D721Med (cell line): ENCODE data around the gene SPACA6.

Experiments used
- DNase-seq: peaks from one replicate; pipeline ENCODE4 v3.0.0; 2011; ENCODE audit warnings: low spot score; ENCODE audit not compliant: insufficient read length
- FAIRE-seq: peaks from 2 replicates; lab custom pipeline; 2011; peaks lifted over from hg19 to GRCh38; lab: Jason Lieb, UNC
- TF ChIP-seq, protein P1 (sequence below): IDR thresholded peaks from 2 replicates; pipeline ENCODE4 v1.5.1; 2012; ENCODE audit warnings: mild to moderate bottlenecking, control low read depth; ENCODE audit not compliant: insufficient read depth; ENCODE audit errors: missing control alignments

SPACA6 gene

DNA sequence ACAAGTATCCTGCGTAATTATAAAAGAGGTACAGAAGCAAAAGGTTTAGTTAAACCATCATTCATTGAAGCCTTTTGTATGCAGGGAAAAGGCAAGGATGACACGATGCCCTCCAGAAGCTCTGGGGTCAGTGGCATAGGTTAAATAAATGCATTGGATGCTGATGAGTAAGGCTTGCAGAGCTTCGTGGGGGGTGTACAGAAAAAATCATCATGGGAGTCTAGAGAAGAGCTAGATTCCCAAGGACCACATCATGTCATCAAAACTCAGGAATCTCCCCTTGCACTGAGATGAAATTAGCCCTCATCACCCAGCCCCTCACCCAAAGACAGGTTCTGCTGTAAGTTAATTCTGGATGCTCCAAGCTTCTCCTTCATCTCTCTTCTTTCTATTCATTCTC lies 50.3 kb downstream of the SPACA6 start:
- FAIRE-seq (no peak), DNase-seq (no peak)
- TF ChIP-seq, protein P1, sequence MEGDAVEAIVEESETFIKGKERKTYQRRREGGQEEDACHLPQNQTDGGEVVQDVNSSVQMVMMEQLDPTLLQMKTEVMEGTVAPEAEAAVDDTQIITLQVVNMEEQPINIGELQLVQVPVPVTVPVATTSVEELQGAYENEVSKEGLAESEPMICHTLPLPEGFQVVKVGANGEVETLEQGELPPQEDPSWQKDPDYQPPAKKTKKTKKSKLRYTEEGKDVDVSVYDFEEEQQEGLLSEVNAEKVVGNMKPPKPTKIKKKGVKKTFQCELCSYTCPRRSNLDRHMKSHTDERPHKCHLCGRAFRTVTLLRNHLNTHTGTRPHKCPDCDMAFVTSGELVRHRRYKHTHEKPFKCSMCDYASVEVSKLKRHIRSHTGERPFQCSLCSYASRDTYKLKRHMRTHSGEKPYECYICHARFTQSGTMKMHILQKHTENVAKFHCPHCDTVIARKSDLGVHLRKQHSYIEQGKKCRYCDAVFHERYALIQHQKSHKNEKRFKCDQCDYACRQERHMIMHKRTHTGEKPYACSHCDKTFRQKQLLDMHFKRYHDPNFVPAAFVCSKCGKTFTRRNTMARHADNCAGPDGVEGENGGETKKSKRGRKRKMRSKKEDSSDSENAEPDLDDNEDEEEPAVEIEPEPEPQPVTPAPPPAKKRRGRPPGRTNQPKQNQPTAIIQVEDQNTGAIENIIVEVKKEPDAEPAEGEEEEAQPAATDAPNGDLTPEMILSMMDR, result no peak

DNA sequence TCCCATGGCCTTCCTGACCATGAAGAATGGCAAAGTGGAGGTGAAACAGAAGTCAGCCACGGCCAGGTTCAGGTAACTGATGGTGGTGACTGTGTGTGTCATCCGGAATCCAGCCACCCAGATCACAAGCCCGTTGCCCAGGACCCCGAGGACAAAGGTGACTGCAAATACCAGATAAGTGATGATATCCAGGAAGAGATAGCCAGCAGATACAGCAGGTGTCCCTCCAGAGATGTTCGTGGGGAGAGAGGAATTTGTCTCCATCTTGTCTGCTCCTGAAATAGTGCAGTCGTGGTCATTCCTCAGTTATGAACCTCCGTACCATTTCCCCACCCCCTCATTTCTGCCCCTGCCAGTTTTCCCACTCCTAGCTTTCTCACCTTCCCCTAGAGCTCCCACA lies 53.6 kb downstream of the SPACA6 start:
- FAIRE-seq, result no peak
- DNase-seq, result no peak
- TF ChIP-seq, protein P1, result no peak

DNA sequence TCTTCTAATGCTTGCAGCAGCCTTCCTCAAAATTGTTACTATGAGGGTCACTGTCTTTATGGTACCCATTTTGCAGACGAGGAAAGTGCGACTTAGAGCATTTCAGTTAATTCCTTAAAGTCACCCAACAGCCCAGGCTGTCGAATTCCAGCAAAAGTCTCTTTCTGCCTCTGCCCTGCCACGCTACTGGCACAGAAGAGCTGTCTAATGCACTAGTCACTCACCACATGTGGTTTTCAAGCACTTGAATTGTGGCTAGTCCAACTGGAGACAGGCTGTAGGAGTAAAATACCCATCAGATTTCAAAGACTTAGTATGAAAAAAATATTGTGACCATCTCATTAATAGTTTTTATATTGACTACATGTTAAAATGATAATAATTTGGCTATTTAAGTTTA lies 56.8 kb downstream of the SPACA6 start:
- FAIRE-seq (no peak), DNase-seq (no peak)
- TF ChIP-seq, protein P1, result no peak

DNA sequence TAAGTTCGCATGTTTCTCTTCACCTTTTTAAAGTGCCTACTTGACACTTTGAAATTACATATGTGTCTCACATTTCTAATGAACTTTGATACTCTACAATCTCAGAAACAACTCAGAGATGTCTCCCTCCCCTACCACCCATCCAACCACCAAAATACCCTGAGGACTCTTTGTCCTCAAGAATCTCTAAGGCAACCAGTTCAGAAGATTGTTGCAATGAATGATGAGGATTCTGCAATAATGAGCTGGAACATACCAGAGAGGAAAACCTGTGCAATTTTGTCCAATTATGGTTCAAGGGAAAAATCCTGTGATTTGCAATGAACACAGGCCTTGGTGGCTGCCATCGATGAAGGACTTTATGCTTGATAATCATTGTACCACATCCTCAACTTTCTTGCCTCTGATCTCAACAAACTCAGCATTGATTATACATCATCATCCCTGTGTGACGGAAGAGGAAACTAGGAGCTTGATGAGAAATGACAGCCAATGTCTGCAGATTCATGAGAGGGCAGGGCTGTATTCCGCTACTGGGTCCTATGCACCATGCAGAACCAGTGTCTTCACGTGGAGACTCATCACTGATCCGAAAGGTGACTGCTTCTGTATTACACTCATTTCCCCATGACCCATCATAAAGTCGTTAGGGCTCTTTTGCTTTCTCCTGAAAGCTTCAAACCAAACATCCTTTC lies 57.4 kb downstream of the SPACA6 start:
- FAIRE-seq, result no peak
- no peak for DNase-seq
- TF ChIP-seq, protein P1, result no peak

DNA sequence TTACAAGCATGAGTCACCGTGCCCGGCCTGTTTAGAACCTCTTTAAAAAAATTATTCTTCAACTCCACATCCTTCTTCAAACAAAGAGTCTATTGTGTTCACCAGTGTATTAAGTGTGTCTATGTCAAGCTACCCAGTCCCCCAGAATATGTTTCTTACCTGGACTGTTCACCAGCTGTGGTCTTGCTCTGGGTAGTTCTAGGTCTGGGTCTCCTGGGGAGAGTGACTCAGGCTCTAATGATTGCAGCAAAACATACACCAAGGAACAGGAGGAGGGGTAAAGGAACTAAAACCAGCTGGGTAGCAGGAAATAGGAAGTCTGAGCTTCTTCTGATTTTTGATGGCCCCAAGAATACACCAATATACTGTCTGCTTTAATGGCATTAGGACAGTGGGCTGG lies 58.5 kb downstream of the SPACA6 start, which contains the start of gene FPR1:
FPR1 (minus strand) TSS at position 224 of the 400 bp plus-strand sequence. CDS start 4,884 bp downstream, outside the sequence.
- TF ChIP-seq, protein P1, result no peak
- no peak for FAIRE-seq
- DNase-seq, result no peak

DNA sequence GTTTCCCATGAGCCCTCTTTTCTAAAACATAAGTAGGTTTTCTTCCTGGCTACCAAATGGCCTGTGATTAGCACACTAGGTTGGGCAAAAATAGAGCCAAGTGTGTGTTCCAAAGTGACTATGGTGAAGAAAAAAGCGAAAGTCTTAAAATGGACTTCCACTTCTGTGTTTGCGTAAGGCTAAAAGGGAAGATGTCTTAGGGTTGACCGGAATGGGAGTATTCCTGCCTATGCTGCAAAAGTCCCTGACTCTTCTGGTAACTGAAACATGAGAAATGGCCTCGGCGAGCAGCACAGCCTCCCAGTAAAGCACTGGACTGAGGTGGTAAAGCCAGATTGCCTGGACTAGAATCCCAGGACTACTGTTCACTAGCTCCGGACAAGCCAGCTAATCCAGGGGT lies 61.0 kb downstream of the SPACA6 start:
- TF ChIP-seq, protein P1, result no peak
- DNase-seq (no peak), FAIRE-seq (no peak)

DNA sequence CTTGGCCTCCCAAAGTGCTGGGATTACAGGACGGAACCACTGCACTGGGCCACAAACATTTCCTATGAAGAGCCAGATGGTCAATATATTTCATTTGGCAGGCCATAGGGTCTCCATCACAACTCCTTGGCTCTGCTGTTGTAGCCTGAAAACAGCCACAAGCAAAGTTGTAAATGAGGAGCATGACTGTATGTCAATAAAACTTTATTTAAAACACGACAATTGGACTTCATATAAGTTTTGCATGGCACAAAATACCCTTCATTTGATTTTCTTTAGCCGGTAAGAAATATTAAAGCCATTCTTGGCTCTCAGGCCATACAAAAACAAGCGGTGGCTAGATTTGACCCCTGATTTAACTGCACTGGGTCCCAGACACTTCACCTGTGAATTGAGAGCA lies 61.6 kb downstream of the SPACA6 start:
- FAIRE-seq, result no peak
- TF ChIP-seq, protein P1, result no peak
- no peak for DNase-seq
